Fibroblast of pulmonary artery (primary cell): Measurements from ENCODE around the gene VWA3B.

Source experiments
- DNase-seq: peaks from one replicate; pipeline ENCODE4 v3.0.0-alpha.2; 2010; ENCODE audit warnings: low read depth
- H3K4me3 ChIP-seq: replicated peaks from 2 replicates; pipeline ENCODE4 v1.5.1; 2011; ENCODE audit warnings: low read depth, mild to moderate bottlenecking, control low read depth, low read length, moderate library complexity
- CTCF ChIP-seq: IDR thresholded peaks from 2 replicates; pipeline ENCODE4 v1.5.1; 2011; ENCODE audit warnings: mild to moderate bottlenecking, control low read depth, low read length, inconsistent platforms; ENCODE audit errors: missing control alignments

Gene VWA3B

GRCh38 chr2:98277162-98277859 lies 190.3 kb downstream of the VWA3B start:
- no peak for TF ChIP-seq CTCF
- no peak for DNase-seq
- no peak overlapping the region for H3K4me3 ChIP-seq

GRCh38 chr2:98278074-98278473 lies 191.1 kb downstream of the VWA3B start:
- no peak for DNase-seq
- no peak overlapping the region for H3K4me3 ChIP-seq
- no peak for TF ChIP-seq CTCF

GRCh38 chr2:98280376-98281102 lies 193.6 kb downstream of the VWA3B start:
- TF ChIP-seq CTCF = no peak
- DNase-seq = no peak
- no peak overlapping the region for H3K4me3 ChIP-seq

GRCh38 chr2:98281607-98282006 lies 194.6 kb downstream of the VWA3B start:
- no peak overlapping the region for H3K4me3 ChIP-seq
- no peak for DNase-seq
- no peak for TF ChIP-seq CTCF

- no peak for DNase-seq
- H3K4me3 ChIP-seq = no peak overlapping the region
Measured at GRCh38 chr2:98282109-98282508, 195.1 kb downstream of the VWA3B start.

GRCh38 chr2:98293030-98293429 lies 206.1 kb downstream of the VWA3B start:
- no peak overlapping the region for H3K4me3 ChIP-seq
- no peak for DNase-seq
- no peak for TF ChIP-seq CTCF

More at GRCh38 chr2:98282109-98282508, 195.1 kb downstream of the VWA3B start:
- TF ChIP-seq CTCF = no peak
